ENCODE data around the gene KCND2. TPM values are rescaled to one million over a fixed set of nuclear protein-coding genes. Genes with fewer than 3 reads are reported as not detected.

Gene KCND2
- total RNA-seq, 1 experiment from 2014 or later, result not detected

GRCh38 chr7:120785095-120785494 is 512.1 kb downstream of the KCND2 start:
- ChIA-PET POLR2A (no interaction called here), CTCF (no interaction called here)
- Histone ChIP-seq H3K27ac (ENCODE audit: low read length) (no peak overlapping the region), H3K4me3 (ENCODE audit: low read depth in 2 of 2, low read length in 2 of 2) (no peak overlapping the region), H3K36me3 (ENCODE audit: control insufficient read depth, insufficient read depth, low read length) (no peaks in the 10 kb centered on the region), H3K9me3 (ENCODE audit: control insufficient read depth, insufficient read depth, low read depth, low read length) (no peaks in the 10 kb centered on the region), H3K4me1 (ENCODE audit: control insufficient read depth, insufficient read depth, low read length) (no peaks in the 10 kb centered on the region), H3K27me3 (ENCODE audit: control insufficient read depth, insufficient read depth, low read length) (no peaks in the 10 kb centered on the region)
- DNase-seq (ENCODE audit: low read depth, low spot score) (no peak), ATAC-seq (no peak)
- intact Hi-C loops (cut with micrococcal nuclease; ENCODE audit: unreplicated experiment), result no loop called here
- in situ Hi-C loops (cut with HindIII; ENCODE audit: low pct_unique_long_range_greater_than_20kb, low sequenced_read_pairs), result no loop called here
- no TSS peak for BruUV-seq (replicated peaks)
- TF ChIP-seq REST (IDR thresholded peaks at IDR 0.05; ENCODE audit: insufficient read depth in 1 of 2, low read depth in 2 of 2, low read length in 1 of 2) (no peak), SIN3A (IDR thresholded peaks at IDR 0.05; ENCODE audit: borderline replicate concordance, insufficient read depth, low read depth, low read length) (no peak), POLR2AphosphoS5 (IDR thresholded peaks at IDR 0.05; ENCODE audit: low read depth, low read length) (no peak), TCF7L2 (IDR thresholded peaks at IDR 0.05; ENCODE audit: low read depth, low read length) (no peak), CTCF (IDR thresholded peaks at IDR 0.05) (no peak)

- in situ Hi-C loops (cut with HindIII; ENCODE audit: low pct_unique_long_range_greater_than_20kb, low sequenced_read_pairs), result no loop called here
Measured at GRCh38 chr7:120792091-120792860, 519.3 kb downstream of the KCND2 start.

More at GRCh38 chr7:120792091-120792860, 519.3 kb downstream of the KCND2 start:
- H3K27me3 ChIP-seq (ENCODE audit: control insufficient read depth, insufficient read depth, low read length), result no peaks in the 10 kb centered on the region
- BruUV-seq (replicated peaks), result no TSS peak
- H3K27ac ChIP-seq (ENCODE audit: low read length), result no peak overlapping the region
- H3K4me3 ChIP-seq (ENCODE audit: low read depth in 2 of 2, low read length in 2 of 2), result no peak overlapping the region
- H3K4me1 ChIP-seq (ENCODE audit: control insufficient read depth, insufficient read depth, low read length), result no peaks in the 10 kb centered on the region
- ATAC-seq (peak; percentile 99), DNase-seq (ENCODE audit: low read depth, low spot score) (peak; percentile 54)
- intact Hi-C loops (cut with micrococcal nuclease; ENCODE audit: unreplicated experiment), result loop anchor here (5.0 kb wide), 2 partner anchors 290 to 315 kb away; no protein-coding TSS in a partner anchor
- ChIA-PET CTCF (interaction anchor here (0.9 to 1.2 kb wide), 3 partner anchors 66 to 316 kb away, joined by 3 to 15 read pairs (median 5); partner anchors contain the start of gene TSPAN12), POLR2A (no interaction called here)
- no peaks in the 10 kb centered on the region for H3K9me3 ChIP-seq (ENCODE audit: control insufficient read depth, insufficient read depth, low read depth, low read length)
- no peaks in the 10 kb centered on the region for H3K36me3 ChIP-seq (ENCODE audit: control insufficient read depth, insufficient read depth, low read length)
- TF ChIP-seq SIN3A (IDR thresholded peaks at IDR 0.05; ENCODE audit: borderline replicate concordance, insufficient read depth, low read depth, low read length) (no peak), TCF7L2 (IDR thresholded peaks at IDR 0.05; ENCODE audit: low read depth, low read length) (no peak), POLR2AphosphoS5 (IDR thresholded peaks at IDR 0.05; ENCODE audit: low read depth, low read length) (no peak), REST (IDR thresholded peaks at IDR 0.05; ENCODE audit: insufficient read depth in 1 of 2, low read depth in 2 of 2, low read length in 1 of 2) (no peak), CTCF (IDR thresholded peaks at IDR 0.05) (peak; percentile 93)

All from Panc1 (cell line).